NB4 (cell line): ENCODE measurements around the gene PTPN20.
"Not testable (repeated sequence)": the region's sequence is repeated elsewhere in the genome, so short reads cannot be mapped to it uniquely, and the experiment has no call there.

Experiments used
- MAX ChIP-seq: IDR thresholded peaks from 2 replicates; pipeline ENCODE4 v1.6.1; 2011; ENCODE audit warnings: low read depth, low read length
- MYC ChIP-seq: IDR thresholded peaks from 2 replicates; pipeline ENCODE4 v1.6.1; 2011; ENCODE audit warnings: low read depth, low read length
- POLR2A ChIP-seq: IDR thresholded peaks from 2 replicates; pipeline ENCODE4 v1.6.1; 2011; ENCODE audit warnings: mild to moderate bottlenecking; ENCODE audit not compliant: insufficient read length; ENCODE audit errors: extremely low read depth
- TF ChIP-seq, protein P1 (sequence below): IDR thresholded peaks from one replicate; pipeline ENCODE4 v1.5.1; 2012; ENCODE audit warnings: low read depth, low read length

DNA sequence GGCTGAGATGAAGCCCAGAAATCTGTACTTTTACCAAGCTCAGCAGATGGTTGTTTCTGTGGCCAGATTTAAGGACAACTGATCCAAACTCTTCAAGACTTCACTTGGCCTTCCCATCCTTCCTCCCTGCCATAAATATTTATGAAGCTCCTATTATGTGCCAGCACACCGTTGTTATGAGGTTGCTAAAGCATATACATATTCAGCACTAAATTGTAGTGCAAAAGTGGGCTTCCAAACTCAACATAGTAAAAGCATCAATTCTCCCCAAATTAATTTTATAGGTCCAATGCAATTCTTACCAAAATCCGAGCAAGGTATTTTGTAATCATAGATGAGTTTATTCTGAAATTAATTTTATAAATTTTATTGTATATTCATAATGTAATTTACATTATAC, 10.0 kb upstream of the PTPN20 start:
- TF ChIP-seq MAX, POLR2A, MYC: not testable (repeated sequence)
- TF ChIP-seq, protein P1, sequence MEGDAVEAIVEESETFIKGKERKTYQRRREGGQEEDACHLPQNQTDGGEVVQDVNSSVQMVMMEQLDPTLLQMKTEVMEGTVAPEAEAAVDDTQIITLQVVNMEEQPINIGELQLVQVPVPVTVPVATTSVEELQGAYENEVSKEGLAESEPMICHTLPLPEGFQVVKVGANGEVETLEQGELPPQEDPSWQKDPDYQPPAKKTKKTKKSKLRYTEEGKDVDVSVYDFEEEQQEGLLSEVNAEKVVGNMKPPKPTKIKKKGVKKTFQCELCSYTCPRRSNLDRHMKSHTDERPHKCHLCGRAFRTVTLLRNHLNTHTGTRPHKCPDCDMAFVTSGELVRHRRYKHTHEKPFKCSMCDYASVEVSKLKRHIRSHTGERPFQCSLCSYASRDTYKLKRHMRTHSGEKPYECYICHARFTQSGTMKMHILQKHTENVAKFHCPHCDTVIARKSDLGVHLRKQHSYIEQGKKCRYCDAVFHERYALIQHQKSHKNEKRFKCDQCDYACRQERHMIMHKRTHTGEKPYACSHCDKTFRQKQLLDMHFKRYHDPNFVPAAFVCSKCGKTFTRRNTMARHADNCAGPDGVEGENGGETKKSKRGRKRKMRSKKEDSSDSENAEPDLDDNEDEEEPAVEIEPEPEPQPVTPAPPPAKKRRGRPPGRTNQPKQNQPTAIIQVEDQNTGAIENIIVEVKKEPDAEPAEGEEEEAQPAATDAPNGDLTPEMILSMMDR: not testable (repeated sequence)
